ENCODE measurements around the gene MCOLN1. TPM values are rescaled to one million over a fixed set of nuclear protein-coding genes. Genes with fewer than 3 reads are reported as not detected.
A peak's percentile ranks its signal among the peaks of the same experiment; 100 is the strongest.
"Not testable (repeated sequence)": the region's sequence is repeated elsewhere in the genome, so short reads cannot be mapped to it uniquely, and the experiment has no call there.

Gene MCOLN1
- total and polyA plus RNA-seq, 5 donors from 2014 or later, result 8.6 to 15.2 (median 12.0) TPM

- ATAC-seq (ENCODE audit: low read depth in 2 of 2), result peak; percentile 82 to 84
- H3K27ac ChIP-seq (ENCODE audit: insufficient read depth, low read length, poor library complexity, severe bottlenecking), result peak within 1 kb of the TSS; percentile 76
- peak within 1 kb of the TSS; percentile 94 to 100 (median 94) for H3K4me3 Mint-ChIP-seq
Observed at GRCh38 chr19:7535047-7535997, 12.9 kb downstream of the MCOLN1 start, which contains the start of gene PNPLA6. PNPLA6 (plus strand) TSS chr19:7535717; CDS start chr19:7535789, 72 bp downstream.

GRCh38 chr19:7535998-7536695 is 13.7 kb downstream of the MCOLN1 start:
- Histone ChIP-seq H3K27me3 (ENCODE audit: control insufficient read depth, insufficient read depth, low read length) (no peaks in the 10 kb centered on the region), H3K9me3 (ENCODE audit: control insufficient read depth in 2 of 2, low read length in 2 of 2) (no peaks in the 10 kb centered on the region), H3K4me1 (ENCODE audit: control insufficient read depth, insufficient read depth, low read length, poor library complexity, severe bottlenecking) (peaks cover 36% of the 10 kb centered on the region), H3K27ac (ENCODE audit: insufficient read depth, low read length, poor library complexity, severe bottlenecking) (peak overlapping the region; percentile 76), H3K36me3 (ENCODE audit: control insufficient read depth, insufficient read depth, low read length) (peaks cover 14% of the 10 kb centered on the region), H3K4me3 (ENCODE audit: low read depth, low read length) (peak overlapping the region; percentile 63)
- DNase-seq, result no peak
- peaks cover 12% of the 10 kb centered on the region for H3K36me3 Mint-ChIP-seq
- no peaks in the 10 kb centered on the region for H3K27me3 Mint-ChIP-seq
- peak overlapping the region in 2 of 3 donors; percentile 93 to 96 for H3K27ac Mint-ChIP-seq
- ATAC-seq (ENCODE audit: low read depth in 2 of 2), result no peak
- H3K4me3 Mint-ChIP-seq, result peak overlapping the region; percentile 94 to 100 (median 94)
- H3K4me1 Mint-ChIP-seq, result peaks cover 4 to 32% (median 8%) of the 10 kb centered on the region in 4 donors
- H3K9me3 Mint-ChIP-seq, result no peaks in the 10 kb centered on the region

More at GRCh38 chr19:7535047-7535997, 12.9 kb downstream of the MCOLN1 start, which contains the start of gene PNPLA6:
- Mint-ChIP-seq H3K4me1 (peaks cover 4 to 32% (median 8%) of the 10 kb centered on the region in 4 donors), H3K27me3 (no peaks in the 10 kb centered on the region), H3K9me3 (no peaks in the 10 kb centered on the region), H3K36me3 (peaks cover 12% of the 10 kb centered on the region), H3K27ac (peak within 1 kb of the TSS; percentile 87 to 96 (median 93))
- peak; percentile 89 to 95 (median 92) for DNase-seq
- H3K36me3 ChIP-seq (ENCODE audit: control insufficient read depth, insufficient read depth, low read length), result peaks cover 10% of the 10 kb centered on the region
- peak within 1 kb of the TSS; percentile 86 for H3K4me3 ChIP-seq (ENCODE audit: low read depth, low read length)
- H3K4me1 ChIP-seq (ENCODE audit: control insufficient read depth, insufficient read depth, low read length, poor library complexity, severe bottlenecking), result peaks cover 36% of the 10 kb centered on the region
- H3K27me3 ChIP-seq (ENCODE audit: control insufficient read depth, insufficient read depth, low read length), result no peaks in the 10 kb centered on the region
- no peaks in the 10 kb centered on the region for H3K9me3 ChIP-seq (ENCODE audit: control insufficient read depth in 2 of 2, low read length in 2 of 2)

- not testable (repeated sequence) for H3K27me3 ChIP-seq (ENCODE audit: control insufficient read depth, insufficient read depth, low read length); H3K9me3 ChIP-seq (ENCODE audit: control insufficient read depth in 2 of 2, low read length in 2 of 2); H3K4me3 Mint-ChIP-seq; DNase-seq; H3K9me3 Mint-ChIP-seq; H3K27ac Mint-ChIP-seq; H3K27me3 Mint-ChIP-seq; ATAC-seq (ENCODE audit: low read depth in 2 of 2); H3K27ac ChIP-seq (ENCODE audit: insufficient read depth, low read length, poor library complexity, severe bottlenecking); H3K4me3 ChIP-seq (ENCODE audit: low read depth, low read length)
- Mint-ChIP-seq H3K36me3 (peaks cover 22% of the 10 kb centered on the region), H3K4me1 (peaks cover 4 to 25% (median 7%) of the 10 kb centered on the region in 4 donors)
- H3K36me3 ChIP-seq (ENCODE audit: control insufficient read depth, insufficient read depth, low read length), result peaks cover 28% of the 10 kb centered on the region
- peaks cover 28% of the 10 kb centered on the region for H3K4me1 ChIP-seq (ENCODE audit: control insufficient read depth, insufficient read depth, low read length, poor library complexity, severe bottlenecking)
Observed at GRCh38 chr19:7538990-7539389, 16.6 kb downstream of the MCOLN1 start.

GRCh38 chr19:7539827-7540425 is 17.5 kb downstream of the MCOLN1 start:
- H3K27me3 Mint-ChIP-seq, result no peaks in the 10 kb centered on the region
- H3K9me3 Mint-ChIP-seq, result no peaks in the 10 kb centered on the region
- H3K4me3 Mint-ChIP-seq, result no peak overlapping the region
- no peak for ATAC-seq (ENCODE audit: low read depth in 2 of 2)
- DNase-seq, result no peak
- peaks cover 22% of the 10 kb centered on the region for H3K36me3 Mint-ChIP-seq
- Histone ChIP-seq H3K27ac (ENCODE audit: insufficient read depth, low read length, poor library complexity, severe bottlenecking) (no peak overlapping the region), H3K9me3 (ENCODE audit: control insufficient read depth in 2 of 2, low read length in 2 of 2) (no peaks in the 10 kb centered on the region), H3K27me3 (ENCODE audit: control insufficient read depth, insufficient read depth, low read length) (no peaks in the 10 kb centered on the region), H3K4me3 (ENCODE audit: low read depth, low read length) (no peak overlapping the region), H3K4me1 (ENCODE audit: control insufficient read depth, insufficient read depth, low read length, poor library complexity, severe bottlenecking) (peaks cover 20% of the 10 kb centered on the region), H3K36me3 (ENCODE audit: control insufficient read depth, insufficient read depth, low read length) (peaks cover 28% of the 10 kb centered on the region)
- H3K4me1 Mint-ChIP-seq, result peaks cover 0 to 23% (median 7%) of the 10 kb centered on the region in 4 donors
- H3K27ac Mint-ChIP-seq, result no peak overlapping the region

GRCh38 chr19:7540761-7541474 is 18.5 kb downstream of the MCOLN1 start:
- Histone ChIP-seq H3K4me1 (ENCODE audit: control insufficient read depth, insufficient read depth, low read length, poor library complexity, severe bottlenecking) (peaks cover 14% of the 10 kb centered on the region), H3K9me3 (ENCODE audit: control insufficient read depth in 2 of 2, low read length in 2 of 2) (no peaks in the 10 kb centered on the region), H3K4me3 (ENCODE audit: low read depth, low read length) (no peak overlapping the region), H3K27me3 (ENCODE audit: control insufficient read depth, insufficient read depth, low read length) (no peaks in the 10 kb centered on the region), H3K27ac (ENCODE audit: insufficient read depth, low read length, poor library complexity, severe bottlenecking) (no peak overlapping the region), H3K36me3 (ENCODE audit: control insufficient read depth, insufficient read depth, low read length) (peaks cover 28% of the 10 kb centered on the region)
- Mint-ChIP-seq H3K27me3 (no peaks in the 10 kb centered on the region), H3K36me3 (peaks cover 23% of the 10 kb centered on the region), H3K27ac (no peak overlapping the region), H3K4me3 (no peak overlapping the region), H3K4me1 (peaks cover 0 to 20% (median 9%) of the 10 kb centered on the region in 4 donors), H3K9me3 (peaks cover 0 to under 1% (median 0%) of the 10 kb centered on the region in 7 donors)
- DNase-seq, result no peak
- no peak for ATAC-seq (ENCODE audit: low read depth in 2 of 2)

GRCh38 chr19:7541475-7541824 is 19.0 kb downstream of the MCOLN1 start:
- Mint-ChIP-seq H3K9me3 (peaks cover 0 to 1% (median 0%) of the 10 kb centered on the region in 7 donors), H3K4me3 (no peak overlapping the region), H3K4me1 (peaks cover 0 to 18% (median 9%) of the 10 kb centered on the region in 4 donors), H3K36me3 (peaks cover 26% of the 10 kb centered on the region), H3K27ac (no peak overlapping the region), H3K27me3 (no peaks in the 10 kb centered on the region)
- Histone ChIP-seq H3K27ac (ENCODE audit: insufficient read depth, low read length, poor library complexity, severe bottlenecking) (no peak overlapping the region), H3K36me3 (ENCODE audit: control insufficient read depth, insufficient read depth, low read length) (peaks cover 28% of the 10 kb centered on the region), H3K9me3 (ENCODE audit: control insufficient read depth in 2 of 2, low read length in 2 of 2) (no peaks in the 10 kb centered on the region), H3K4me3 (ENCODE audit: low read depth, low read length) (no peak overlapping the region), H3K4me1 (ENCODE audit: control insufficient read depth, insufficient read depth, low read length, poor library complexity, severe bottlenecking) (peaks cover 8% of the 10 kb centered on the region), H3K27me3 (ENCODE audit: control insufficient read depth, insufficient read depth, low read length) (no peaks in the 10 kb centered on the region)
- ATAC-seq (ENCODE audit: low read depth in 2 of 2), result no peak
- no peak for DNase-seq

Measured in CD4-positive, CD25-positive, alpha-beta regulatory T cell (primary cell).